Activated CD8-positive, alpha-beta T cell treated with anti-CD3 and anti-CD28 coated beads, Interleukin-2, amount 10 ng/mL, durations not matched to agents 7 days and 5 days (primary cell): Measurements from ENCODE around the gene VGLL2. TPM values are rescaled to one million over a fixed set of nuclear protein-coding genes. Genes with fewer than 3 reads are reported as not detected.
"Not testable (repeated sequence)": the region's sequence is repeated elsewhere in the genome, so short reads cannot be mapped to it uniquely, and the experiment has no call there.

Experiments
- ATAC-seq: fragments of 150-1000 bp; cut with Tn5 transposase; one replicate; pipeline ENCODE4 v1.10.0; 2021; ENCODE audit warnings: moderate library complexity
- CTCF ChIA-PET: fragments of 350-600 bp; sonication (Branson Sonifier 250); formaldehyde crosslinking; loops from one replicate; lab custom pipeline; 2021; ENCODE audit warnings: antibody characterized with exemption; lab: Charles Lee
- POLR2A ChIA-PET: fragments of 350-600 bp; sonication (Branson Sonifier 250); formaldehyde crosslinking; loops from one replicate; lab custom pipeline; 2021; ENCODE audit warnings: antibody characterized with exemption; lab: Charles Lee
- DNase-seq: peaks from one replicate; pipeline ENCODE4 v3.0.0-alpha.2; 2020
- H3K27ac Mint-ChIP-seq: one replicate; pipeline ENCODE4 v1.8.0; 2021; ENCODE audit warnings: mild to moderate bottlenecking, mixed read lengths
- H3K27me3 Mint-ChIP-seq: one replicate; pipeline ENCODE4 v1.8.0; 2021; ENCODE audit warnings: low read depth, mixed read lengths
- H3K36me3 Mint-ChIP-seq: one replicate; pipeline ENCODE4 v1.8.0; 2021; ENCODE audit warnings: low read depth, mixed read lengths
- H3K4me1 Mint-ChIP-seq: one replicate; pipeline ENCODE4 v1.8.0; 2021; ENCODE audit warnings: low read depth, mixed read lengths
- H3K4me3 Mint-ChIP-seq: one replicate; pipeline ENCODE4 v1.8.0; 2021; ENCODE audit warnings: mild to moderate bottlenecking, mixed read lengths
- H3K9me3 Mint-ChIP-seq: one replicate; pipeline ENCODE4 v1.8.0; 2022; ENCODE audit warnings: mixed read lengths; ENCODE audit not compliant: insufficient read depth
- total RNA-seq, 2 experiments: library from RNA; stranded (reverse); gene quantifications; one replicate each; pipeline ENCODE4 v1.2.3, GENCODE V29; 2021

The VGLL2 gene
- total RNA-seq = not detected

DNA sequence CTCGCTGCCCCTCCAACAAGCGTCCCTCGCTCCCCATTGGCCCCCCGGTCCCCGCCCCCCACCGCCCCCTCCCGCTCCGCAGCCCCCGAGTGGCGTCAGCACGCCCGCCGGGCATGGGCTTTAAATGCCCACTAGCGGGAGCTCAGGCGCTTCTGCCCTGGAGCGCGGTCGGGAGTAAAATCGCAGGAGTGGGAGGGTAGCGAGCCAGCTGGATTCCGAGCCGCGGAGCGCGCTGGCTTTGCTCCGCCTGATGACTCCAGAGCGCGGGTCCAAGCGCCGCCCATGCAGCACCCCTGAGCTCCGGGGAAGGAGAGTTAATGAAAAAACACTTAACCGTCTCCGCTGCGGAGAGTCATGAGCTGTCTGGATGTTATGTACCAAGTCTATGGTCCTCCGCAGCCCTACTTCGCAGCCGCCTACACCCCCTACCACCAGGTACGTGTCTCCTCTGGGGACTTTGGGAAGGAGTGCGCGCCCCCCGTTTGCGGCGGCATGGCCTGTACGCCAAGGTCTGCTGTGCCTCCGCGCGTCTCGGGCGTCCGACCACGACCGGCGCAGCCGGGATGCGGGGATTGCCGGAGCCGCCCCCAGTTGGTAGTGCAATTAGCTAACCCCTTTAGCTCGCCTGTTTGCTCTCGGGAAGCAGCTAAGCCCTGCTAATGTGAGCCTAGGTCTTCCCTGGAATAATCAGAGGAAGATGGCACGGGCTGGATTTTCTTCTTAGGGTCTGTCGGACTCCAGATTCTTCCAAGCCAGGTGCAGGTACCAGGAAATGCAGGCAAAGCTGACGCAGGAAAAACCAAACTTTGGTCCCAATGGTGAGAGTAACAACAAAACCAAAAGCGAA is at the start of gene VGLL2:
TSS of gene VGLL2 (plus strand) at position 149 of the 847 bp plus-strand sequence. CDS start at position 355, 206 bp downstream.
- no peaks in the 10 kb centered on the region for H3K9me3 Mint-ChIP-seq
- H3K4me3 Mint-ChIP-seq = peak within 1 kb of the TSS; percentile 43
- peaks cover 3% of the 10 kb centered on the region for H3K36me3 Mint-ChIP-seq
- H3K27me3 Mint-ChIP-seq = peaks cover 88% of the 10 kb centered on the region
- no peak within 1 kb of the TSS for H3K27ac Mint-ChIP-seq
- POLR2A ChIA-PET = no interaction called here
- CTCF ChIA-PET = interaction anchor here (0.7 kb wide), 1 partner anchor 30 kb away, joined by 4 read pairs; no protein-coding TSS in a partner anchor
- ATAC-seq = peak; percentile 33
- H3K4me1 Mint-ChIP-seq = peaks cover 10% of the 10 kb centered on the region
- no peak for DNase-seq

DNA sequence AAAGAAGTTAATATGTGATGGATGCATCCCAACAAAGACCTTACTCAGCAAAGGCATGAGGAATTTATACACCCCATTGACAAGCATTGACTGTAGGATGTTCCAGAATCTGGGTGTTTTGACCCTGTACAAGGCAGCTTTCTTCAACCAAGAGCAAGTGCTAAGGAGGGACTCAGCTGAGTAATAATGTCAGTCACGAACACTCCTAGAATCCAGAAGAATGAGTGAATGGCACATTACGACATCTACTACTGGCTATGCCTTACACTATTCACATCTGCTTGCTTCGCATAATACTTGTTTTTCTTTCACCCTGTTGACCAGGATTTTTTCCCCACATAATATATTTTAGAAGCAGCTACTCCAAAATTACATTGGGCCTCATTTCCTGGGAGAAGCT is 42.5 kb upstream of the VGLL2 start:
- Mint-ChIP-seq H3K4me3 (no peak overlapping the region), H3K36me3 (no peaks in the 10 kb centered on the region), H3K27me3 (no peaks in the 10 kb centered on the region), H3K27ac (no peak overlapping the region), H3K4me1 (no peaks in the 10 kb centered on the region), H3K9me3 (no peaks in the 10 kb centered on the region)
- POLR2A ChIA-PET = no interaction called here
- ATAC-seq (no peak), DNase-seq (no peak)
- CTCF ChIA-PET = no interaction called here

DNA sequence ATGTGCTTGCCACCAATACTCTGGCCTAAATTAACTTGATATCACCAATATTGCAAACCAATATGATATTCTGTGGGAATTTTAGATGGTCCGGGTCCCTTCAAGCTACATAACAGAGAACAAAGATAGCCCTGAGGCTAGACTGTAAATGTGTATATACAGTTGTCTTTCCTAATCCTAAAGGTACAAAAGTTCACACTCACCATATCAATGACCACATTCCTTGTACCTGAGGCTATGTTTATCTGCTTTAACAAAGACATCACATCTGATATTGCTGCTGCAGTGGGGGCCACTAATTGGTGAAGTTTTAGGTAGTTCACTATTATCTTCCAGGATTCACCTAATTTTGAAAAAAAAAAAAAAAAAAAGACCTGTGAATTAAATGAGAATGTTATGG is 38.6 kb upstream of the VGLL2 start:
- ATAC-seq (no peak), DNase-seq (no peak)
- Mint-ChIP-seq H3K4me1 (no peaks in the 10 kb centered on the region), H3K27me3 (no peaks in the 10 kb centered on the region), H3K9me3 (no peaks in the 10 kb centered on the region), H3K36me3 (no peaks in the 10 kb centered on the region), H3K4me3 (no peak overlapping the region), H3K27ac (no peak overlapping the region)
- ChIA-PET CTCF (no interaction called here), POLR2A (no interaction called here)

DNA sequence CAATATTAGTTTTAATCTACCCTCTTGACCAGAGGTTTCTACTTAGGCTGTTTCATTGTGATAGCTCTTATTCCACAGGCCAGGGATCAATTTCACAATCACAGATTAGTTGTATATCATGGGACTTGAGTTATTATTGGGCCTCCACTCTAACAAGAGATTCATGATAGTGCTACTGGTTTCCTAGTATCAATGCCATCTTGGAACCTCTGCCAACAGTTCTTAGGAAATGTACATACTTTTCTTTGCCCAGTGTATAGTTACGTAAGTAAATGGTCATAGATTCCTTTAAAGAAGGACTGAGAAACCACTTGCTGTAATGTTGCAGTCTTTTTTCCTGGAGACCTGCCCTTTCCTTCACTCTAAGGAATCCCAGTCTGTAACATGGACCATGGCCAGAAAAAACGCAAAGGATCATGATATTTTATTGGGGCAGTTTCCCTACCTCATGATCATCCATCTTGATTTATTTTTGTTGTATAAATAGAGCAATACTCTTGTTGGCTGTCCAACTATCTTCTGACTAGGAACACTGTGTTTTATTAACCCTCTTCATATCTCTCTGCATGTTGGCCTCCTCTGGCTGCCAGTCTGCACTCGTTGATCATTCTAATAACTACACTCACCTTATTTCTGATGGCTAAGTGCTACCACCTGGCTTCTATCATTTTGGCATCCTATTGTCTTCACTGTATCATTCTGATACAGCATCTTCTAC is 38.0 kb upstream of the VGLL2 start:
- H3K36me3 Mint-ChIP-seq = no peaks in the 10 kb centered on the region
- no peak overlapping the region for H3K27ac Mint-ChIP-seq
- no peaks in the 10 kb centered on the region for H3K27me3 Mint-ChIP-seq
- no peak for DNase-seq
- CTCF ChIA-PET = no interaction called here
- no peak for ATAC-seq
- no peaks in the 10 kb centered on the region for H3K9me3 Mint-ChIP-seq
- no peak overlapping the region for H3K4me3 Mint-ChIP-seq
- POLR2A ChIA-PET = no interaction called here
- no peaks in the 10 kb centered on the region for H3K4me1 Mint-ChIP-seq

DNA sequence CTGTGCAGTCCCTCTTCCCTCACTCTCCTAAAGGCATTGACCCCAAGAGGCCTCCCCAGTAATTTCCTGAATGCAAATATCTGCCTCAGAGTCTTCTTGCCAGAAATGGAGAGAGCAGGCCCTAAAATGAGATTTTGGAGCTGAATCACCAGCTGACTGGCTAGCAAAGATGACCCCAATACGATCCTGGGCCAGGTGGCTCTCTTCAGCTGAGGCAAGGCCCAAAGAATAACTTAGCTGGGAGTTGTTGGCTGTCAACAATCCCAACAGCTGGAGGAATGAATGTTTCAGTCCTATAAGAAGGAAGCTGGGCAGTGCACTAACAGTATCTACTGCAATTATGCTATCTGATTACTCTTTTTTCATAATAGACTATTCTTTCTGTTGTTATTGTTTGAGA is 37.2 kb upstream of the VGLL2 start:
- no peak overlapping the region for H3K4me3 Mint-ChIP-seq
- DNase-seq (no peak), ATAC-seq (no peak)
- CTCF ChIA-PET = no interaction called here
- no peaks in the 10 kb centered on the region for H3K4me1 Mint-ChIP-seq
- H3K36me3 Mint-ChIP-seq = no peaks in the 10 kb centered on the region
- POLR2A ChIA-PET = no interaction called here
- H3K27ac Mint-ChIP-seq = no peak overlapping the region
- H3K27me3 Mint-ChIP-seq = no peaks in the 10 kb centered on the region
- H3K9me3 Mint-ChIP-seq = no peaks in the 10 kb centered on the region

DNA sequence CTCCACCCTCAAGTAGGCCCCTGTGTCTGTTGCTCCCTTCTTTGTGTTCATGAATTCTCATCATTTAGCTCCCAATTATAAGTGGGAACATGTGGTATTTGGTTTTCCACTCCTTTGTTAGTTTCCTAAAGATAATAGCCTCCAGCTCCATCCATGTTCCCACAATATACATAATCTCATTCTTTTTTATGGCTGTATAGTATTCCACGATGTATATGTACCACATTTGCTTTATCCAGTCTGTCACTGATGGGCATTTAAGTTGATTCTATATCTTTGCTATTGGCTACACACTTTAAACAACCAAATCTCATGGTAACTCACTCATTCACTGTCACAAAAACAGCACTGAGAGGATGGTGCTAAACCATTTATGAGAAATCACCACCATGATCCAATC is 35.5 kb upstream of the VGLL2 start:
- Mint-ChIP-seq H3K27me3 (no peaks in the 10 kb centered on the region), H3K27ac (no peak overlapping the region), H3K9me3 (no peaks in the 10 kb centered on the region), H3K4me3 (no peak overlapping the region), H3K4me1 (no peaks in the 10 kb centered on the region), H3K36me3 (no peaks in the 10 kb centered on the region)
- ChIA-PET POLR2A (interaction anchor here (0.6 kb wide), 1 partner anchor 513 kb away, joined by 3 read pairs; no protein-coding TSS in a partner anchor), CTCF (no interaction called here)
- ATAC-seq (no peak), DNase-seq (no peak)

- H3K27ac Mint-ChIP-seq = no peak overlapping the region
- H3K9me3 Mint-ChIP-seq = no peaks in the 10 kb centered on the region
- H3K4me1 Mint-ChIP-seq = no peaks in the 10 kb centered on the region
- ATAC-seq (no peak), DNase-seq (no peak)
- ChIA-PET POLR2A (no interaction called here), CTCF (no interaction called here)
- H3K36me3 Mint-ChIP-seq = no peaks in the 10 kb centered on the region
- H3K4me3 Mint-ChIP-seq = no peak overlapping the region
- H3K27me3 Mint-ChIP-seq = no peaks in the 10 kb centered on the region
Observed at GRCh38 chr6:117231466-117231865, 33.9 kb upstream of the VGLL2 start.

- ChIA-PET POLR2A (no interaction called here), CTCF (no interaction called here)
- no peaks in the 10 kb centered on the region for H3K4me1 Mint-ChIP-seq
Observed at GRCh38 chr6:117232196-117232595, 33.2 kb upstream of the VGLL2 start.

GRCh38 chr6:117233145-117233544 is 32.2 kb upstream of the VGLL2 start:
- Mint-ChIP-seq H3K4me3 (no peak overlapping the region), H3K9me3 (no peaks in the 10 kb centered on the region), H3K27ac (no peak overlapping the region), H3K27me3 (no peaks in the 10 kb centered on the region), H3K36me3 (no peaks in the 10 kb centered on the region), H3K4me1 (peaks cover 2% of the 10 kb centered on the region)
- ATAC-seq (no peak), DNase-seq (no peak)
- CTCF ChIA-PET = no interaction called here
- POLR2A ChIA-PET = no interaction called here

More at GRCh38 chr6:117232196-117232595, 33.2 kb upstream of the VGLL2 start:
- DNase-seq = no peak
- no peak overlapping the region for H3K27ac Mint-ChIP-seq
- ATAC-seq = no peak
- H3K36me3 Mint-ChIP-seq = no peaks in the 10 kb centered on the region
- no peaks in the 10 kb centered on the region for H3K9me3 Mint-ChIP-seq
- H3K27me3 Mint-ChIP-seq = no peaks in the 10 kb centered on the region
- H3K4me3 Mint-ChIP-seq = no peak overlapping the region

GRCh38 chr6:117237561-117237960 is 27.8 kb upstream of the VGLL2 start:
- no peaks in the 10 kb centered on the region for H3K36me3 Mint-ChIP-seq
- H3K27me3 Mint-ChIP-seq = no peaks in the 10 kb centered on the region
- POLR2A ChIA-PET = no interaction called here
- H3K4me3 Mint-ChIP-seq = no peak overlapping the region
- no peak overlapping the region for H3K27ac Mint-ChIP-seq
- ATAC-seq (no peak), DNase-seq (no peak)
- CTCF ChIA-PET = no interaction called here
- H3K9me3 Mint-ChIP-seq = no peaks in the 10 kb centered on the region
- peaks cover 2% of the 10 kb centered on the region for H3K4me1 Mint-ChIP-seq

DNA sequence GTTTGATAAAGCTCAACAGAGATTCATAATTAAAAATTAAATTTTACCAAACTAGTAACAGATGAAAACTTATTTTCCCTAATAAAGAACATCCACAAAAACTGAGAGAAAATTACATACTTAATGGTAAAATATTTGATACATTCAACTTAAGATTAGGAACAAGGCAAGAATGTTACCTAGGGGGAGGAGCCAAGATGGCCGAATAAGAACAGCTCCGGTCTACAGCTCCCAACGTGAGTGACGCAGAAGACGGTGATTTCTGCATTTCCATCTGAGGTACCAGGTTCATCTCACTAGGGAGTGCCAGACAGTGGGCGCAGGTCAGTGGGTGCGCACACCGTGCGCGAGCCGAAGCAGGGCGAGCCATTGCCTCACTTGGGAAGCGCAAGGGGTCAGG is 20.8 kb upstream of the VGLL2 start:
- CTCF ChIA-PET, H3K4me1 Mint-ChIP-seq, H3K4me3 Mint-ChIP-seq, H3K27ac Mint-ChIP-seq, POLR2A ChIA-PET, H3K27me3 Mint-ChIP-seq, H3K36me3 Mint-ChIP-seq, ATAC-seq, DNase-seq, H3K9me3 Mint-ChIP-seq: not testable (repeated sequence)

DNA sequence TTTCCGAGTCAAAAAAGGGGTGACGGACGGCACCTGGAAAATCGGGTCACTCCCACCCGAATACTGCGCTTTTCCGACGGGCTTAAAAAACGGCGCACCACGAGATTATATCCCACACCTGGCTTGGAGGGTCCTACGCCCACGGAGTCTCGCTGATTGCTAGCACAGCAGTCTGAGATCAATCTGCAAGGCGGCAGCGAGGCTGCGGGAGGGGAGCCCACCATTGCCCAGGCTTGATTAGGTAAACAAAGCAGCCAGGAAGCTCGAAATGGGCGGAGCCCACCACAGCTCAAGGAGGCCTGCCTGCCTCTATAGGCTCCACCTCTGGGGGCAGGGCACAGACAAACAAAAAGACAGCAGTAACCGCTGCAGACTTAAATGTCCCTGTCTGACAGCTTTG is 20.4 kb upstream of the VGLL2 start:
- H3K4me3 Mint-ChIP-seq, ATAC-seq, H3K36me3 Mint-ChIP-seq, H3K4me1 Mint-ChIP-seq, POLR2A ChIA-PET, H3K27ac Mint-ChIP-seq, H3K27me3 Mint-ChIP-seq, DNase-seq, CTCF ChIA-PET, H3K9me3 Mint-ChIP-seq: not testable (repeated sequence)
